HEK293 (cell line): Measurements from ENCODE around the gene CCL28.

Experiments used
- CTCF ChIA-PET: fragments of 350-600 bp; formaldehyde crosslinking; extraction: SDS; loops from one replicate; lab custom pipeline; 2021; ENCODE audit warnings: antibody characterized with exemption; lab: Yijun Ruan, JAX
- POLR2A ChIA-PET: fragments of 300-600 bp; formaldehyde crosslinking; extraction: SDS; loops from one replicate; lab custom pipeline; 2020; ENCODE audit warnings: antibody characterized with exemption, inconsistent platforms; lab: Yijun Ruan, JAX
- H3K27ac ChIP-seq: fragments of 200-500 bp; sonication (Bioruptor generic); 2 replicates; pipeline ENCODE4 v1.5.1; 2014; ENCODE audit warnings: low read depth, low read length, control low read depth, inconsistent platforms; ENCODE audit errors: extremely low read depth
- H3K36me3 ChIP-seq, 2 experiments: fragments of 200-500 bp in 1 of 2; sonication (Bioruptor generic) in 1 of 2; 1 replicate in 1 of 2; 2 replicates in 1 of 2; pipeline ENCODE4 v1.5.1; 2014 to 2017; ENCODE audit warnings: inconsistent platforms in 2 of 2, low read length in 2 of 2; ENCODE audit not compliant: control insufficient read depth in 2 of 2, insufficient read depth in 1 of 2
- H3K4me1 ChIP-seq: fragments of 200-500 bp; sonication (Bioruptor generic); 2 replicates; pipeline ENCODE4 v1.5.1; 2014; ENCODE audit warnings: mild to moderate bottlenecking, low read length, inconsistent platforms; ENCODE audit not compliant: control insufficient read depth, insufficient read depth
- H3K4me3 ChIP-seq: 2 replicates; pipeline ENCODE4 v1.5.1; 2011; ENCODE audit warnings: low read depth, mild to moderate bottlenecking, control low read depth, low read length, moderate library complexity
- H3K9me3 ChIP-seq: fragments of 200-500 bp; sonication (Bioruptor generic); 2 replicates; pipeline ENCODE4 v1.5.1; 2014; ENCODE audit warnings: low read depth, low read length, inconsistent platforms; ENCODE audit not compliant: control insufficient read depth, insufficient read depth
- HIC1 ChIP-seq: fragments of 450-650 bp; formaldehyde crosslinking; IDR thresholded peaks from 2 replicates; pipeline ENCODE4 v1.5.1; 2016; ENCODE audit warnings: missing biosample characterization, missing genetic modification characterization
- KLF16 ChIP-seq: fragments of 450-650 bp; formaldehyde crosslinking; IDR thresholded peaks from 2 replicates; pipeline ENCODE4 v1.5.1; 2017; ENCODE audit warnings: missing biosample characterization, missing genetic modification characterization
- PRDM1 ChIP-seq: fragments of 450-650 bp; formaldehyde crosslinking; IDR thresholded peaks from 2 replicates; pipeline ENCODE4; 2016; ENCODE audit warnings: missing biosample characterization, missing genetic modification characterization
- PRDM6 ChIP-seq: fragments of 450-650 bp; formaldehyde crosslinking; IDR thresholded peaks from 2 replicates; pipeline ENCODE4 v1.5.1; 2017; ENCODE audit warnings: missing biosample characterization, missing genetic modification characterization
- TCF7L2 ChIP-seq: IDR thresholded peaks from 2 replicates; pipeline ENCODE4 v1.6.1; 2011; ENCODE audit warnings: low read depth, mild to moderate bottlenecking, inconsistent platforms, low read length, moderate library complexity, borderline replicate concordance
- ZBTB49 ChIP-seq: fragments of 450-650 bp; formaldehyde crosslinking; IDR thresholded peaks from 2 replicates; pipeline ENCODE4 v1.5.1; 2016; ENCODE audit warnings: missing biosample characterization, missing genetic modification characterization, low read depth
- ZNF121 ChIP-seq: fragments of 450-650 bp; formaldehyde crosslinking; IDR thresholded peaks from 2 replicates; pipeline ENCODE4 v1.5.1; 2016; ENCODE audit warnings: missing biosample characterization, missing genetic modification characterization
- ZNF132 ChIP-seq: fragments of 450-650 bp; formaldehyde crosslinking; IDR thresholded peaks from 2 replicates; pipeline ENCODE4 v1.5.1; 2017; ENCODE audit warnings: missing biosample characterization, missing genetic modification characterization, borderline replicate concordance
- ZNF133 ChIP-seq: fragments of 450-650 bp; formaldehyde crosslinking; IDR thresholded peaks from 2 replicates; pipeline ENCODE4 v1.5.1; 2016; ENCODE audit warnings: missing biosample characterization, missing genetic modification characterization
- ZNF169 ChIP-seq: fragments of 450-650 bp; formaldehyde crosslinking; IDR thresholded peaks from 2 replicates; pipeline ENCODE4 v1.5.1; 2016; ENCODE audit warnings: missing biosample characterization, missing genetic modification characterization
- ZNF18 ChIP-seq: fragments of 450-650 bp; formaldehyde crosslinking; IDR thresholded peaks from 2 replicates; pipeline ENCODE4 v1.5.1; 2016; ENCODE audit warnings: missing biosample characterization, missing genetic modification characterization
- ZNF266 ChIP-seq: fragments of 450-650 bp; formaldehyde crosslinking; IDR thresholded peaks from 2 replicates; pipeline ENCODE4 v1.5.1; 2016; ENCODE audit warnings: missing biosample characterization, missing genetic modification characterization, low read depth
- ZNF366 ChIP-seq: fragments of 450-650 bp; formaldehyde crosslinking; conservative IDR thresholded peaks from 2 replicates; pipeline ENCODE4 v1.5.1; 2016; ENCODE audit warnings: missing biosample characterization, missing genetic modification characterization
- ZNF510 ChIP-seq: fragments of 450-650 bp; formaldehyde crosslinking; IDR thresholded peaks from 2 replicates; pipeline ENCODE4 v1.5.1; 2018; ENCODE audit warnings: mild to moderate bottlenecking, missing genetic modification characterization, missing biosample characterization; ENCODE audit not compliant: insufficient replicate concordance
- ZNF549 ChIP-seq: fragments of 450-650 bp; IDR thresholded peaks from 2 replicates; pipeline ENCODE4 v1.5.1; 2018; ENCODE audit warnings: missing biosample characterization, missing genetic modification characterization, mild to moderate bottlenecking, inconsistent platforms, moderate library complexity
- ZNF626 ChIP-seq: fragments of 450-650 bp; sonication (Bioruptor Pico); formaldehyde crosslinking; IDR thresholded peaks from 2 replicates; pipeline ENCODE4 v1.5.1; 2018; ENCODE audit warnings: missing biosample characterization, missing genetic modification characterization, inconsistent platforms
- ZNF704 ChIP-seq: fragments of 450-650 bp; formaldehyde crosslinking; IDR thresholded peaks from 2 replicates; pipeline ENCODE4 v1.5.1; 2016; ENCODE audit warnings: missing biosample characterization, missing genetic modification characterization
- ZNF830 ChIP-seq: fragments of 450-650 bp; IDR thresholded peaks from 2 replicates; pipeline ENCODE4 v1.5.0; 2018; ENCODE audit warnings: missing biosample characterization, missing genetic modification characterization, low read depth, mild to moderate bottlenecking, moderate library complexity
- ZNF837 ChIP-seq: fragments of 450-650 bp; formaldehyde crosslinking; IDR thresholded peaks from 2 replicates; pipeline ENCODE4 v1.5.1; 2016; ENCODE audit warnings: missing biosample characterization, missing genetic modification characterization
- ZNF843 ChIP-seq: fragments of 450-650 bp; formaldehyde crosslinking; IDR thresholded peaks from 2 replicates; pipeline ENCODE4 v1.5.1; 2016; ENCODE audit warnings: missing biosample characterization, missing genetic modification characterization
- ZSCAN16 ChIP-seq: fragments of 450-650 bp; formaldehyde crosslinking; IDR thresholded peaks from 2 replicates; pipeline ENCODE4 v1.5.1; 2016; ENCODE audit warnings: missing biosample characterization, missing genetic modification characterization
- ZXDB ChIP-seq: fragments of 450-650 bp; formaldehyde crosslinking; IDR thresholded peaks from 2 replicates; pipeline ENCODE4 v1.5.1; 2016; ENCODE audit warnings: missing biosample characterization, missing genetic modification characterization

The CCL28 gene

GRCh38 chr5:43413966-43414365 is 1.8 kb upstream of the CCL28 start (continued):
- TF ChIP-seq TCF7L2 (no peak), ZNF549 (tag by site-specific recombination) (no peak), ZNF133 (tag by site-specific recombination) (no peak)

GRCh38 chr5:43412644-43413043 is 453 bp upstream of the CCL28 start:
- POLR2A ChIA-PET = interaction anchor here (1.4 to 2.2 kb wide), 2 partner anchors 71 to 291 kb away, joined by 6 to 7 read pairs; partner anchors contain the start of gene TMEM267
- TF ChIP-seq ZNF704 (tag by site-specific recombination) (no peak), ZBTB49 (no peak), ZNF18 (tag by site-specific recombination) (peak; percentile 70), ZXDB (tag by site-specific recombination) (no peak), ZNF266 (no peak), ZNF830 (tag by site-specific recombination) (no peak), ZSCAN16 (tag by site-specific recombination) (no peak), ZNF132 (tag by site-specific recombination) (no peak)
- CTCF ChIA-PET = interaction anchor here (0.6 to 4.0 kb wide), 6 partner anchors 9 to 139 kb away, joined by 3 to 21 read pairs (median 4); no protein-coding TSS in a partner anchor

GRCh38 chr5:43411495-43411894 is 696 bp downstream of the CCL28 start:
- Histone ChIP-seq H3K27ac (no peak overlapping the region), H3K4me3 (no peak overlapping the region), H3K36me3 (no peaks in the 10 kb centered on the region), H3K4me1 (peaks cover 17% of the 10 kb centered on the region), H3K9me3 (no peaks in the 10 kb centered on the region)
- ChIA-PET POLR2A (interaction anchor here (1.9 to 2.2 kb wide), 2 partner anchors 72 to 290 kb away, joined by 6 read pairs; partner anchors contain the start of gene TMEM267), CTCF (interaction anchor here (1.2 to 4.0 kb wide), 6 partner anchors 9 to 73 kb away, joined by 4 to 21 read pairs (median 8); partner anchors contain the start of gene TMEM267)
- peak; percentile 44 for TF ChIP-seq ZNF366 (tag by site-specific recombination)
- TF ChIP-seq ZNF121 (tag by site-specific recombination) = peak; percentile 28; the same call in 1 of the 2 replicates
- TF ChIP-seq ZNF843 (tag by site-specific recombination) = no peak
- TF ChIP-seq KLF16 = no peak
- TF ChIP-seq HIC1 = no peak
- TF ChIP-seq PRDM1 = peak; percentile 37; the same call in 1 of the 2 replicates
- TF ChIP-seq ZNF837 (tag by site-specific recombination) = no peak
- no peak for TF ChIP-seq ZNF510 (tag by site-specific recombination)
- no peak for TF ChIP-seq ZNF626 (tag by site-specific recombination)
- no peak for TF ChIP-seq ZNF169 (tag by site-specific recombination)
- peak; percentile 99 for TF ChIP-seq ZNF18 (tag by site-specific recombination)
- 0 out of 2 replicates have a peak, but pooled peaks have one; percentile 38 for TF ChIP-seq PRDM6 (tag by site-specific recombination)

More at GRCh38 chr5:43412644-43413043, 453 bp upstream of the CCL28 start:
- Histone ChIP-seq H3K4me3 (no peak overlapping the region), H3K36me3 (no peaks in the 10 kb centered on the region), H3K4me1 (peaks cover 17% of the 10 kb centered on the region), H3K9me3 (no peaks in the 10 kb centered on the region), H3K27ac (no peak overlapping the region)
